Measurements from ENCODE around the gene LAMA3.

LAMA3 gene

GRCh38 chr18:23903971-23904370, 214.7 kb downstream of the LAMA3 start:
- DNase-seq (ENCODE audit: low spot score): no peak

- no peak for DNase-seq (ENCODE audit: low spot score)
Measured at GRCh38 chr18:23906658-23907057, 217.4 kb downstream of the LAMA3 start.

- DNase-seq (ENCODE audit: low spot score): no peak
Measured at GRCh38 chr18:23908827-23909226, 219.6 kb downstream of the LAMA3 start.

GRCh38 chr18:23910032-23910431, 220.8 kb downstream of the LAMA3 start:
- no peak for DNase-seq (ENCODE audit: low spot score)

- no peak for DNase-seq (ENCODE audit: low spot score)
Measured at GRCh38 chr18:23912356-23912755, 223.1 kb downstream of the LAMA3 start.

GRCh38 chr18:23916338-23916737, 227.1 kb downstream of the LAMA3 start:
- no peak for DNase-seq (ENCODE audit: low spot score)

GRCh38 chr18:23918395-23919032, 229.3 kb downstream of the LAMA3 start:
- peak; percentile 56 for DNase-seq (ENCODE audit: low spot score)

- DNase-seq (ENCODE audit: low spot score): no peak
Measured at GRCh38 chr18:23920054-23920453, 230.8 kb downstream of the LAMA3 start.

- DNase-seq (ENCODE audit: low spot score): no peak
Measured at GRCh38 chr18:23921716-23922285, 232.5 kb downstream of the LAMA3 start.

- DNase-seq (ENCODE audit: low spot score): no peak
Measured at GRCh38 chr18:23922939-23923338, 233.7 kb downstream of the LAMA3 start.

GRCh38 chr18:23924813-23925212, 235.6 kb downstream of the LAMA3 start:
- no peak for DNase-seq (ENCODE audit: low spot score)

GRCh38 chr18:23926571-23926970, 237.3 kb downstream of the LAMA3 start:
- DNase-seq (ENCODE audit: low spot score): no peak

- no peak for DNase-seq (ENCODE audit: low spot score)
Measured at GRCh38 chr18:23927821-23928746, 238.8 kb downstream of the LAMA3 start.

- no peak for DNase-seq (ENCODE audit: low spot score)
Measured at GRCh38 chr18:23929362-23929930, 240.2 kb downstream of the LAMA3 start.

GRCh38 chr18:23930002-23930401, 240.7 kb downstream of the LAMA3 start:
- no peak for DNase-seq (ENCODE audit: low spot score)

GRCh38 chr18:23932385-23933067, 243.3 kb downstream of the LAMA3 start:
- no peak for DNase-seq (ENCODE audit: low spot score)

GRCh38 chr18:23933407-23933806, 244.2 kb downstream of the LAMA3 start:
- no peak for DNase-seq (ENCODE audit: low spot score)

GRCh38 chr18:23934252-23934651, 245.0 kb downstream of the LAMA3 start:
- no peak for DNase-seq (ENCODE audit: low spot score)

- no peak for DNase-seq (ENCODE audit: low spot score)
Measured at GRCh38 chr18:23934863-23935262, 245.6 kb downstream of the LAMA3 start.

- no peak for DNase-seq (ENCODE audit: low spot score)
Measured at GRCh38 chr18:23935804-23936203, 246.6 kb downstream of the LAMA3 start.

- no peak for DNase-seq (ENCODE audit: low spot score)
Measured at GRCh38 chr18:23936381-23936958, 247.2 kb downstream of the LAMA3 start.

Measured in hematopoietic multipotent progenitor cell treated with erythropoietin and hydrocortisone succinate and interleukin-3 and kit ligand, for 15 days (in vitro differentiated cells).